ENCODE measurements around the gene RASAL2. TPM values are rescaled to one million over a fixed set of nuclear protein-coding genes. Genes with fewer than 3 reads are reported as not detected.

Gene RASAL2
- total RNA-seq, 1 donor from 2014 or later, result 57.5 TPM

GRCh38 chr1:178143730-178144690, 50.1 kb downstream of the RASAL2 start:
- Histone ChIP-seq H3K27ac (no peak overlapping the region), H3K4me3 (no peak overlapping the region), H3K27me3 (no peaks in the 10 kb centered on the region), H3K9me3 (no peaks in the 10 kb centered on the region), H3K36me3 (no peaks in the 10 kb centered on the region), H3K4me1 (peaks cover 0 to 8% of the 10 kb centered on the region in 2 donors)
- DNase-seq (ENCODE audit: low spot score in 2 of 2), result no peak
- intact Hi-C loops (cut with DNase I), result no loop called here
- TF ChIP-seq, protein P1, sequence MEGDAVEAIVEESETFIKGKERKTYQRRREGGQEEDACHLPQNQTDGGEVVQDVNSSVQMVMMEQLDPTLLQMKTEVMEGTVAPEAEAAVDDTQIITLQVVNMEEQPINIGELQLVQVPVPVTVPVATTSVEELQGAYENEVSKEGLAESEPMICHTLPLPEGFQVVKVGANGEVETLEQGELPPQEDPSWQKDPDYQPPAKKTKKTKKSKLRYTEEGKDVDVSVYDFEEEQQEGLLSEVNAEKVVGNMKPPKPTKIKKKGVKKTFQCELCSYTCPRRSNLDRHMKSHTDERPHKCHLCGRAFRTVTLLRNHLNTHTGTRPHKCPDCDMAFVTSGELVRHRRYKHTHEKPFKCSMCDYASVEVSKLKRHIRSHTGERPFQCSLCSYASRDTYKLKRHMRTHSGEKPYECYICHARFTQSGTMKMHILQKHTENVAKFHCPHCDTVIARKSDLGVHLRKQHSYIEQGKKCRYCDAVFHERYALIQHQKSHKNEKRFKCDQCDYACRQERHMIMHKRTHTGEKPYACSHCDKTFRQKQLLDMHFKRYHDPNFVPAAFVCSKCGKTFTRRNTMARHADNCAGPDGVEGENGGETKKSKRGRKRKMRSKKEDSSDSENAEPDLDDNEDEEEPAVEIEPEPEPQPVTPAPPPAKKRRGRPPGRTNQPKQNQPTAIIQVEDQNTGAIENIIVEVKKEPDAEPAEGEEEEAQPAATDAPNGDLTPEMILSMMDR (IDR thresholded peaks at IDR 0.05), result no peak

DNA sequence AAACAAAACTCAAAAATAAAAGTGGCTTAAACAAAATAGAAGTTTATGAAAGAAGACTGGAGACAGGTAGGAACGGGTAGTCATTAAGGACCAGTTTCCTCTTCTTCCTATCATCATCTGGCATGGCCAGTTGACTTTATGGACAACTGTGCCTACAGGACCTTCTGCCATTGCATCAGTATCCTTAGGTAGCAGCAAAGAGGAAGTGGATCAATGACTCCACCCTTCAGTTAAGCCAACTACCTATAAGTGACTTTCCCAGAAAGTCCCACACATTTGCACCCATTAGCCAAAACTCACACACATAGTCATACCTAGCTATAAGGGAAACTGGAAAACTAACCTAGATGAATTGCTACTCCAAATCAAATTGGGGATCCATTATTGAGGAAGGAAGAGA, 51.7 kb downstream of the RASAL2 start:
- Histone ChIP-seq H3K4me1 (peaks cover 0 to 8% of the 10 kb centered on the region in 2 donors), H3K4me3 (no peak overlapping the region), H3K36me3 (no peaks in the 10 kb centered on the region), H3K9me3 (no peaks in the 10 kb centered on the region), H3K27me3 (no peaks in the 10 kb centered on the region), H3K27ac (no peak overlapping the region)
- intact Hi-C loops (cut with DNase I), result no loop called here
- no peak for DNase-seq (ENCODE audit: low spot score in 2 of 2)
- TF ChIP-seq, protein P1 (IDR thresholded peaks at IDR 0.05), result no peak

DNA sequence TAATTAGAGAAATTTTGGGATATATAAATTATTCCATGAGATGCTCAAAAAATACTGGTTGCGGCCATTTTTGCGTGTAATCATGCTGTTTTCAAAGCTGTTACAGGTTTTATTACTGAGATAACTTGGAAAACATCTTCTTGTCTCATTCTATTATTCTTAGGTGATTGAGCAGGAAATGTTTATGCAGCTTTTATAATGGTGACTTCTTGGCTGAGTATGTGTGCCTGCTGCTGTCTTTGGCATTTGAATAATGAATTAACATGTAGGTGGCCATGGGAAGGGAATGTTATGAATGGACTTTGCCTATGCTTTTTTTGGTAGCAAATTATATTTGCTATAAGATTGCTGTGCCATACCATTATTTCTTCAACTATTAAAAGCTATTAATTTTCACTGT, 52.5 kb downstream of the RASAL2 start:
- TF ChIP-seq, protein P1 (IDR thresholded peaks at IDR 0.05), result no peak
- Histone ChIP-seq H3K4me3 (no peak overlapping the region), H3K27me3 (no peaks in the 10 kb centered on the region), H3K9me3 (no peaks in the 10 kb centered on the region), H3K36me3 (no peaks in the 10 kb centered on the region), H3K4me1 (peaks cover 0 to 8% of the 10 kb centered on the region in 2 donors), H3K27ac (no peak overlapping the region)
- no peak for DNase-seq (ENCODE audit: low spot score in 2 of 2)
- intact Hi-C loops (cut with DNase I), result no loop called here

GRCh38 chr1:178150610-178151009, 56.7 kb downstream of the RASAL2 start:
- Histone ChIP-seq H3K27ac (no peak overlapping the region), H3K4me3 (no peak overlapping the region), H3K4me1 (peaks cover 0 to 6% of the 10 kb centered on the region in 2 donors), H3K36me3 (no peaks in the 10 kb centered on the region), H3K27me3 (no peaks in the 10 kb centered on the region), H3K9me3 (no peaks in the 10 kb centered on the region)
- intact Hi-C loops (cut with DNase I), result no loop called here
- TF ChIP-seq, protein P1 (IDR thresholded peaks at IDR 0.05), result no peak
- DNase-seq (ENCODE audit: low spot score in 2 of 2), result no peak

GRCh38 chr1:178151831-178152230, 57.9 kb downstream of the RASAL2 start:
- Histone ChIP-seq H3K4me1 (no peaks in the 10 kb centered on the region), H3K4me3 (no peak overlapping the region), H3K27me3 (no peaks in the 10 kb centered on the region), H3K27ac (no peak overlapping the region), H3K9me3 (no peaks in the 10 kb centered on the region), H3K36me3 (no peaks in the 10 kb centered on the region)
- TF ChIP-seq, protein P1 (IDR thresholded peaks at IDR 0.05), result no peak
- no peak for DNase-seq (ENCODE audit: low spot score in 2 of 2)
- intact Hi-C loops (cut with DNase I), result no loop called here

Data from ascending aorta (tissue), 2 donors.